MM.1S (cell line): ENCODE results near the gene MLXIPL.

Experiments used
- CTCF ChIP-seq: fragments of 300-600 bp; sonication (generic); IDR thresholded peaks from 2 replicates; pipeline ENCODE4 v1.5.1; 2016; ENCODE audit warnings: antibody characterized with exemption, low read length, mixed read lengths
- EZH2 ChIP-seq: fragments of 300-600 bp; sonication (generic); optimal IDR thresholded peaks from 2 replicates; pipeline ENCODE3; 2017; ENCODE audit warnings: low read depth, mild to moderate bottlenecking, antibody characterized with exemption, low read length, mixed read lengths

GRCh38 chr7:73642834-73643233 is 18.5 kb upstream of the MLXIPL start:
- TF ChIP-seq CTCF (no peak), EZH2 (no peak)
